ENCODE results near the gene SMYD4.
"Not testable (repeated sequence)": the region's sequence is repeated elsewhere in the genome, so short reads cannot be mapped to it uniquely, and the experiment has no call there.

Gene SMYD4

DNA sequence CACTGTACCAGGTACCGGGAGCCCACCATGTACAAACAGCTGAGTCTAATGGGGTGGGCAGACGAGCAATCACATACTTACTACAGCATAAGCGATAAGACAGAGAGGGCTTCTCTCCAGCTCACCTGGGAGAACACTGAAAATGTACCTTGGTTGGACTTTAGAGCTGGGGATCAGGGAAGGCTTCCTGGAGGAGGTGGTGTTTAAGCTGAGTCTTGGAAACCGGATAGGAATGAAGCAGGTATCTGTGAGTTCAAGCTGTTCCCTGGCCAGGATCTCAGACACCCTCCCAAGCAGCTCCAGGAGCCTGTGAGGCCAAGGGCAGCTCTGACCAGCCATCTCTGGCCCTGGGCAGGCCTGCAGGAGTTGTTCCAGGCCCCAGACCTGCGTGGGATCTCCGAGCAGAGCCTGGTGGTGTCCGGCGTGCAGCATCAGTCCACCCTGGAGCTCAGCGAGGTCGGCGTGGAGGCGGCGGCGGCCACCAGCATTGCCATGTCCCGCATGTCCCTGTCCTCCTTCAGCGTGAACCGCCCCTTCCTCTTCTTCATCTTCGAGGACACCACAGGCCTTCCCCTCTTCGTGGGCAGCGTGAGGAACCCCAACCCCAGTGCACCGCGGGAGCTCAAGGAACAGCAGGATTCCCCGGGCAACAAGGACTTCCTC, 75.8 kb downstream of the SMYD4 start:
- DNase-seq: no peak

DNA sequence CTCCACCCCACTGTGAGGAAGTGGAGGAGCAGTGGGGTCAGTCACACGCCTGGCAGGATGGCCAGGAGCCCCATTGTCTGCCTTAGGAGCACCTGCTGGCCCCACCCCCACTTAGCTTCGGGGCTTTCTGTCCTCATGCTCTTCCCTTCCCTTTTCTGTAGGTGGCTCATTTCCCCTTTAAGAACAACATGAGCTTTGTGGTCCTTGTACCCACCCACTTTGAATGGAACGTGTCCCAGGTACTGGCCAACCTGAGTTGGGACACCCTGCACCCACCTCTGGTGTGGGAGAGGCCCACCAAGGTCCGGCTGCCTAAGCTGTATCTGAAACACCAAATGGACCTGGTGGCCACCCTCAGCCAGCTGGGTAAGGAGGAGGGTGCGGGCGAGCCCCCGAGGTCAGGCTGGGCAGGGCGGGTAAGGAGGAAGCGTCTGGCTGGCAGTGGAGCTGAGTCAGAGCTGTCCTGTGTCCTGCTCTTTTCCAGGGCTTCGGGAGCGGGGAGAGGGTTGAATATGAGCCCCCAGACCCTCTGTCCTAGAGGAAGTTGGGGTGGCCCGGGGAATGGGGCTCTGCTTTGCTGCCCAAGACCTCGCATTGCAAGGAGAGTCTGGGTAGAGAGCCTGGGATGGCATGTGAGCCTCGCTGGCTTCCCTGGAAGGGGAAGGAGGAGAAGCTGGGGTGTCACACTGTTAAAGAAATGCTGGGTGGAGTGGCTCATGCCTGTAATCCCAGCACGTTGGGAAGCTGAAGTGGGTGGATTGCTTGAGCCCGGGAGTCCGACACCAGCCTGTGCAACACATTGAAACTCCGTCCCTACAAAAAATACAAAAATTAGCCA, 77.1 kb downstream of the SMYD4 start:
- DNase-seq: no peak

DNA sequence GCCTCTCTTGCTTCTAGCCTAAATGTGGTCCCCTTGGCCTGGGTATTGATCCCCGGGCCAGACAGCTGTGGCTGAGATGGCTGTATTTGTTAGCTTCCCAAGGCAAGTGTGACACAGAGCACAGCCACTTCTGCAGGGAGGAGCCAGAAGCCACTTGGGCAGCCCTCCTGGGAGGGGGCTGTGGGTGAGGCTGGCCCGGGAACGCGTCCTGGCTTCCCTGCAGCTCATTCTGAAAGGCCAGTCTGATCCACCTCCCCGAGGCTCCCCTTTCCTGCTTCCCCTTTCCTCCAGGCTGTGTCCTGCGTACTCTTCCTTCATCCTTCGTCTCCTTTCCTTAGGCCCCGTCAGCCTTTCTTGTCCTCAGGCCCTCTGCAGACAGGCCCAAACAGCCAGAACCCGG, 79.1 kb downstream of the SMYD4 start:
- no peak for DNase-seq

DNA sequence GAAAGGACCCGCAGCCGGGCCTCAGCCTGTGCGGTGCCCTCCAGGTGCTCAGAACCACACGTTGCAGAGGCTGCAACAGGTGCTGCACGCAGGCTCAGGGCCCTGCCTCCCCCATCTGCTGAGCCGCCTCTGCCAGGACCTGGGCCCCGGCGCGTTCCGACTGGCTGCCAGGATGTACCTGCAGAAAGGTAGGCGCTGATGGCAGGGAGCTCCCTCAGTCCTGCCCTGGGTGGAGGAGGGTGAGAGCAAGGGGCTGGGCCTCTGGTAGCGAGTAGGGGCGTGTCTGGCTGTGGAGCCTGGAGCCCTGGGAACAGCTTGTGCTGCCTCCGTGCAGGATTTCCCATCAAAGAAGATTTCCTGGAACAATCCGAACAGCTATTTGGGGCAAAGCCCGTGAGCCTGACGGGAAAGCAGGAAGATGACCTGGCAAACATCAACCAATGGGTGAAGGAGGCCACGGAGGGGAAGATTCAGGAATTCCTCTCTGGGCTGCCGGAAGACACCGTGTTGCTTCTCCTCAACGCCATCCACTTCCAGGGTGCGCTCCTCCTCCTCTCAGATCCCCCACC, 82.6 kb downstream of the SMYD4 start:
- DNase-seq: no peak

DNA sequence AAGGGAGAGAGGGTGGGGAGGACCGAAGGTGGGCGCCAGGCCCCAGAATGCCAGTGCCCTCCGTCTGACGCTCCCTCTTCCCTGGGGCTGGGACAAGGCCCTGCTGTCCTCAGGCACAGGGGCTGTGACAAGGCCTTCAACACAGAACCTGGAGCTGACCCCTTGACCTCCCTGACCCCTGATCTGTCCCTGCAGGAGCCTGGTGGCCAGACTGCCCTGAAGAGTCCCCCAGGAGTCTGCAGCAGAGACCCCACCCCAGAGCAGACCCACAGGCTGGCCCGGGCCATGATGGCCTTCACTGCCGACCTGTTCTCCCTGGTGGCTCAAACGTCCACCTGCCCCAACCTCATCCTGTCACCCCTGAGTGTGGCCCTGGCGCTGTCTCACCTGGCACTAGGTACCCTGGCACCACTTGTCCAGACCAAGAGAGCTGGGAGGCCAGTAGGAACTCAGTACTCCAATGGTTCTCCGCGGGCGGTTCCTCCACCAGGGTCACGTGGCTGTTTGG, 84.1 kb downstream of the SMYD4 start:
- DNase-seq: no peak

DNA sequence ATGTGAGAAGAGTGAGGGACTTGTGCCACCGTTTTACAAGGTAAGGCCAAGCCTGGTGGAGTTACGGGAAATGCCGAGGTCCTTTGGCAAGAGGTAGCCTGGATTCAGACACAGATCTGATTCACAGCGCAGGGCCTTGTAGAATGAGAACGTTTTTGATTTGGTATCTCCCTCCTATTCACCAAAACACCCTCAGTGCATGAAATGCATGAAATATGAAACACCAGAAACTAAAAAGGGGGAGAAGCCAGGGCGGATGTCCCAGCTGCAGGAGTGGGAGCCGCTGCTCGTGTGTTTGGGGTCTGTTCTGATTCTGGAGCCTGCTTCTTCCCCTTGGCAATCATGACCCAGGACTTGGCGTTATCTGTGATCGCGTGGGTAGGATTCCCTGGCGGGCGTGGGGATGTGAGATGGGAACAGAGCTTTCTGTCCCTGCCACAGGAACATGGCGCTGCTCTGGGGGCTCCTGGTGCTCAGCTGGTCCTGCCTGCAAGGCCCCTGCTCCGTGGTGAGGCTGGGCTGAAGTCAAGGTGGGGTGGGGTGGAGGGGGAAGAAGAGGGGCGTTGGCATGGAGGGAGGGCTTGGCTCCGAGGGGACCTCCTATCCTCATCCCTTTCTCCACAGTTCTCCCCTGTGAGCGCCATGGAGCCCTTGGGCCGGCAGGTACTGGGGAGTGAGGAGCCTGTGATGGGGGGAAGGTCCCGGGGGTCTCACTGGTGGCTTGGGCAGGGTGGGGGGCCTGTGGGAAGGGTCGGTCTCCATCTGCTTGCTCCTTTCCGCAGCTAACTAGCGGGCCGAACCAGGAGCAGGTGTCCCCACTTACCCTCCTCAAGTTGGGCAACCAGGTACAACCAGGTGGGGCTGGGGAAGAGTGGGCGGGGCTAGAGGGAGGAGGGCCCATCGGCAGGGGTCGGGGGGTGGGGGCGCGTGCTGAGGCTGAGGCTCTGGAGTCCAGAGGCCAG, 84.9 kb downstream of the SMYD4 start:
- no peak for DNase-seq

DNA sequence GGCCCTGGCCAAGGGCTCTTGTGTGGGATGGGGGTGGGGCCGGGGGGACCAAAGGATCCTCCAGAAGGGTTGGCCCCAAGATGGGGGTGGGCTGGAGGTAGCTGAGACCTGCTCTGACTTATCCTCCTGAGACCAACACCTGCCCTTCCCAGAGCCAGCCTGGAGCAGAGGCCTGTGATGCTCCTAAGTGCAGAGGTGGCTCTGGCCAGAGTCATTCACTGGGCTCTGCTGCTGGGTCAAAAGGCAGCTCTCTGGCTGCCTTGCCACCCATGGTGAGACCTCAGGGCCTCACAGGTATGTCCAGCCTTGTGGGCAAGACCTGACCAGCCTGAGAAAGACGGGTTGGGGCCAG, 86.6 kb downstream of the SMYD4 start:
- DNase-seq: no peak

DNA sequence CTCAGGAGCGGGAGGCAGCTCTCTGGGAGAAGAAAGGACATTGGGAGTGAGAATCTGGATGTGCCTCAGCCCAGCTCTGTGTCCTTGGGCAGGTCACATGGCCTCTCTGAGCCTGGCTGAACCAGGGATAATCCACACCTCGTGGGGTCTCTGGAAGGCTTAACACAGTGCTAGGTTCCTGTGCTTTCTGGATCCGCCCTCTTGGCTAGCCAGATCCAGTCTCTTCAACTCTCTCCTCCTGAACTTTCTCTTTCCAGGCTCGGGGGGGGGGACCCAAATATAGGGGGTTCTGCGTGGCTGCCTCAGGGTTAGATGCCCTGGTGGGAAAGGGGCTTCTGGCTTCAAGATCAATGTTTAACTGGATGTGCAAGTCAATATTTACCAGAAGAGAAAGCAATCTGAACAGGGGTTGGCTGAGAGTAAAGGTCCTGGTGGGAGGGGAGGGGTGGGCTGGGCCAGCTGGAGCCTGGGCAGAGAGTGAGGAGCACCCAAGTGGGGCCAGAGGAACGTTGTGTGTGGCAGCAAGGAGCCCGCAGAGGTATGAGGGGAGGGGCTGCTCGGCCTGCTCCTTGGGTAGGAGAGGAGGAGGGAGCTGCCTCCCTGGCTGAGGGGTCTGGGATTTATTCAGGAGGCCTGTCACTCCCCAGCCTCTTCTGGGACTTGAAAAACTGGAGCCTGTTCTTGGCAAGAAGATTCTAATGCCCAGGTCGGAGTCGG, 87.2 kb downstream of the SMYD4 start, which contains the start of gene SERPINF2:
SERPINF2 (plus strand) TSS at position 501 of the 717 bp plus-strand sequence. CDS start 2,125 bp downstream, outside the sequence.
- DNase-seq: no peak

DNA sequence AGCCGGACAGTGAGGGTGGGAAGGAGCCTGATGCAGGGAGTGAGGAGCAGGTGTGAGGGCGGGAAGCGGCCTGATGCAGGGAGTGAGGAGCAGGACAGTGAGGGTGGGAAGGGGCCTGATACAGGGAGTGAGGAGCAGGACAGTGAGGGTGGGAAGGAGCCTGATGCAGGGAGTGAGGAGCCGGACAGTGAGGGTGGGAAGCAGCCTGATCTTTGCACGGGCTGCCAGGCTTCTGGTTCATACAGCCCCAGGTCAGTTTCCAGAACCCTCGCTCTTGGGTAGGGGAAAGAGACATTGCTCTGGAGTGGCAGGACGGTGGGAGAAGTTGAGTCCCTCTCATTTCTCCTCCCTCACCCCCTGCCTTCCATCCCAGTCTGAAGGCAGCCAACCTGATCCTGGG, 87.8 kb downstream of the SMYD4 start:
- DNase-seq: not testable (repeated sequence)

DNA sequence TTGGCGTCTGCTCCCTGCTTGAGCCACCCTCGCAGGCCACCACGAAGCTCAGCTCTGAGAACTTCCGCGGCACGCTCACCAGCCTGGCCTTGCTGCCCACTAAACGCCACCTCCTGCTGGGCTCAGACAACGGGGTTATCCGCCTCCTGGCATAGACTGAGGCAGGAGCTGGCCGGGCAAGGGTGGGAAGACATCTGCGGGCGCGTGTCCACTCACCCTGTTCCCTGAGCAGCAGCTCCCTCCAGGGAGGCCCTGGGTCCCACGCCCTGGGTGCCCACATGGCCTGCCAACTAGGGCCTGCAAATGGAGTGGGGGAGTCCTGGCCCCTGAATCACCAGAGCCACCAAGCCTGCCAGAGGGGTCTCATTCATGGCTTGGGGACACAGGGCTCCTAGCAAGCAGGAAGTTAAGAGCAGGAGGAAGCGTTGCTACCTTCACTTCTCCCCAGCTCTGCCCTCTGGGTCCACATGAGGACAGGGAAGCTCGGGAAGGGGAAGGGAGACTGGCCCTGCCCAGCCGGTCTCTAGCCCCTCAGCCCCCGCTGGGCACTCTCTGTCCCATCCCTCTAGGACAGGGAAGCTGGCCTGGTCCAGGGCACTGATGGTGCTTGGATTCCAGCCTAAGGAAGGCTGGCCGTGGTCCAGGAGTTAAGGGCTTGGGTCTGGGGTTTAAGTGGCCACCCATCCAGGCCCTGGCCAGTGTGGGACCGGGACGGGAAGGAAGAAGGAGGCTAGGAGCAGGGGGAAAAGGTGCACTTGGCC, 92.0 kb downstream of the SMYD4 start:
- DNase-seq: no peak

DNA sequence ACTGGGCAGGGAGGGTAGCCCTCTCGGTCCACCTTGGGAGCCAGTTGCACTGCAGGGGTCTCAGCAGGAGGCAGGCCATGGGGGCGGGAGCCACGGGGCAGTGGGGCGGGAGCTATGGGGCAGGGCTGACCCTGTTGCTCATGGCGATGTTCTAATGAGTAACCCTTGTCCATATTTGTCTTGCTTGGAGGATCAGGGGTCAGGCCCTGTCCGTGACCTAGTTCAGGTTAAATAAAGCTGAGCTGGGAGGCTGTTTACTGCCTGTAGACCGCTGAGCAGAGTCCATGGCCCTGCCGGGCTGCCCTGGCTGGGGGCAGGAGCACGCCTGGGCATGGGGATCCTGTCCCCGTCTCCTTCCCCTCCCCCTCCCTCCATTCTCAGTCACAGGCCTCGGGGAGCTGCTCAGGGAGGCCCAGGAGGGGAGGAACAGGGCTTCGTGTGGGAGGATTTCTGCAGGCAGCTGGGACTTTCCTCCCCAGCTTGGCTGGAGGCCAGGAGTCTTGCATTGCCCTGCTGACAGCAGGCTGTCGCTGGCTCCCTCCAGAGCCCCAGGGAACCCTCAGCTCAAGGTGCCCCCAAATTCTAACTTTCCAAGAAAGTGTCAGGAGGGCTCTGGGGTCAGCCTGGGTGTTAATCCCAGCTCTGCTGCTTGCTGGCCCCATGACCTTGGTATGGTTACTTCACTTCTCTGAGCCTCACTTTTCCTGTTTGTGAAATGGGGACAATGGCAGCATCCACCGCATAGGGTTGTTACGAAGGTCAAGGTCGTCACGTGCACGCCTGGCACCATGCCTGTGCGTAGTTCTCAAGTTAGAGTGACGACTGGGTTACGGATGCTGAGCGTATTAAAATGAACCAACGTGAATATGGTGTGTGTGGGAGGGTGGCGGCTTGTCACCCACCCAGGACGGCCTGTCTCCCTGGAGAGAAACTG, 93.1 kb downstream of the SMYD4 start:
- DNase-seq: no peak

DNA sequence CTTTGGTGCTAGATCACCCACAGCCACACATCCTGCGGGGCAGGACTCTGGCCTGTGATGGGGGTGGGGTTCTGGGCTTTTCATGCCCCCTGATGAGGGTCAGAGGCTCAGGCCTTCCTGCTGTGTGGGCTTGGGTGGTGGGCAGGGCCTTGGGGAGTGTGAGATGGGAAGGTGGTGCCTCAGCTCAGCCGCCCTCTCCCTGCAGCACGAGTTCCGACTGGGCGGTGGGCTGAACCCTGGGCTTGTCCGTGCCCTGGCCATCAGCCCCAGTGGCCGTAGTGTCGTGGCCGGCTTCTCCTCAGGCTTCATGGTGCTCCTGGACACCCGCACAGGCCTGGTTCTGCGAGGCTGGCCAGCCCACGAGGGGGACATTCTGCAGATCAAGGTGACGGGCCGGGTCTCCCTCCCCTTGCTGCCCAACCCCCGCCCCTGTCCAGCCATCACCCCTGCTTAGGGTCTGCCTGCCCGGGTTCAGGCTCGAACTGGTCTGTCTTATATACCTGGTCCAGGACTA, 93.8 kb downstream of the SMYD4 start:
- DNase-seq: no peak

DNA sequence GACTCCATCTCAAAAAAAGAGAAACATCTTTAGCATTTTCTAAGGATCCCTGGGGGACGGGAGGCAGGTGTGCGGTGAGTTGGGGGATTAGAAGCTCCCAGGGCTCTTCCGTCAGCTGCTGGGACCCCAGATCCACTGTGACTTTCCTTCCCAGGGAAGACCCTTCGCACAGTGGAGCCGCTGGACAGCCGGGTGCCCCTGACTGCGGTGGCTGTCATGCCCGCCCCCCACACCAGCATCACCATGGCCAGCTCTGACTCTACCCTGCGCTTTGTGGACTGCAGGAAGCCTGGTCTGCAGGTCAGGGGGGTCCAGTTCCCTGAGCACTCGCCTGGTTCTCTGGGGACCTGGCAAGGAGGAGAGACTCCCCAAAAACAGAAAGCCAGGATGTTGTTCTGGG, 94.3 kb downstream of the SMYD4 start:
- no peak for DNase-seq

DNA sequence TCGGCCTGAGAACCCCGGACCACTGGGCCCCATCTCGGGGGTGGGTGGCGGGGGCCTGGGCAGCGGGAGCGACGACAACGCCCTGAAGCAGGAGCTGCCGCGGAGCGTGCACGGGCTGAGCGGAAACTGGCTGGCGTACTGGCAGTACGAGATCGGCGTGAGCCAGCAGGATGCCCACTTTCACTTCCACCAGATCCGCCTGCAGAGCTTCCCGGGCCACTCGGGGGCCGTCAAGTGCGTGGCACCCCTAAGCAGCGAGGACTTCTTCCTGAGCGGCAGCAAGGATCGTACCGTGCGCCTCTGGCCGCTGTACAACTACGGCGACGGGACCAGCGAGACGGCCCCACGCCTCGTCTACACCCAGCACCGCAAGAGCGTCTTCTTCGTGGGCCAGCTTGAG, 95.9 kb downstream of the SMYD4 start:
- no peak for DNase-seq

DNA sequence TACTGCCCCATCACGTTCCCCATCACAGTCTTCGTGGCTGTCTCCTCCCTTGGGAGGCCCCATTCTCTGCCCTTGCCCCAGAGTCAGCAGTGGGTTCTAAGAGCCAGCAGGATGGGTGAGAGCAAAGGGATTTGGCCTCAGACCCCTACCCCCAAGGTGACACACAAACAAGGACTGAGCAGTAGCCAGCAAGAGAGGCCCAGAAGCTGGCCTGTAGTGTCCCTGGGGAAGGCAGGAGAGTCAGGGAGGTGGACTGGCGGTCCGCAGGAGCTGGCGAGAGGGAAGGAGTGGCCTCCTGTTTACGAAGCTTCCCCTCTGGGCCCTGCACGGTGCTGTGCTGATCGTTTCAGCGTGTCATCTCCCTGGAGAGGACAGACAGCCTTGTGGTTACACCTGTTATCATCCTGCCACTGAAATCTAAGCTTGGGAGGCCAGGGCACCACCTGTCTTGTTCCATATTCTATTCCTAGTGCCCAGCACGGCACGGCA, 96.8 kb downstream of the SMYD4 start:
- DNase-seq: no peak

DNA sequence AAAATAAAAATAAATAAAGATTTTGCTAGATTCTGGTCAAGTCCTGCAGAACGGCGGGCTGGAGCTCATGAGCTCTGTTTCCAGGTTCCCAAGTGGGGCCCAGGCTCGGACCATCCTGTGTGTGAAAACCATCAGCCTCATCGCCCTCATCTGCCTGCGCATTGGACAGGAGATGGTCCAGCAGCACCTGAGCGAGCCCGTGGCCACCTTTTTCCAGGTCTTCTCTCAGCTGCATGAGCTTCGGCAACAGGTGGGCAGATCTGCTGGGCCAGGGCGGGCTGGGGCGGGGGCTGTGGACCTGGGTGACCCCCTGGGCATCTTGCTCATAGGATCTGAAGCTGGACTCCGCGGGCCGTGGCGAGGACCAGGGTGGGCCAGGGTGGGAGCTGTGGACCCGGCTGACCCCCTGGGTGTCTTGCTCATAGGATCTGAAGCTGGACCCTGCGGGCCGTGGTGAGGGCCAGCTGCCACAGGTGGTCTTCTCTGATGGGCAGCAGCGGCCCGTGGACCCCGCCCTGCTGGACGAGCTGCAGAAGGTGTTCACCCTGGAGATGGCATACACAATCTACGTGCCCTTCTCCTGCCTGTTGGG, 97.4 kb downstream of the SMYD4 start:
- DNase-seq: no peak

DNA sequence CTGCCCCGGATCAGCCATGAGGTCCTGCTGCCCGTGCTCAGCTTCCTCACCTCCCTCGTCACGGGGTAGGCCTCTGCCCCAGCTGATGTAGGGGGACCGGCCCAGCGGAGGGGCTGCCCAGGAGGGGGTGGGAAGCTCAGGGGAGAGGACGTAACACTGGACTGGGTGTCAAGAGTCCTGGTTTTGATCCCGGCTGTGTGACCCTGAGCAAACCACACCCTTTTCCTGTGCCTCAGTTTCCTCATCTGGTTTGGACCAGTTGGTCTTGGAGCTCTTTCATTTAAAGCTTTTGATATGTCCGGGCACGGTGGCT, 98.6 kb downstream of the SMYD4 start:
- DNase-seq: no peak

DNA sequence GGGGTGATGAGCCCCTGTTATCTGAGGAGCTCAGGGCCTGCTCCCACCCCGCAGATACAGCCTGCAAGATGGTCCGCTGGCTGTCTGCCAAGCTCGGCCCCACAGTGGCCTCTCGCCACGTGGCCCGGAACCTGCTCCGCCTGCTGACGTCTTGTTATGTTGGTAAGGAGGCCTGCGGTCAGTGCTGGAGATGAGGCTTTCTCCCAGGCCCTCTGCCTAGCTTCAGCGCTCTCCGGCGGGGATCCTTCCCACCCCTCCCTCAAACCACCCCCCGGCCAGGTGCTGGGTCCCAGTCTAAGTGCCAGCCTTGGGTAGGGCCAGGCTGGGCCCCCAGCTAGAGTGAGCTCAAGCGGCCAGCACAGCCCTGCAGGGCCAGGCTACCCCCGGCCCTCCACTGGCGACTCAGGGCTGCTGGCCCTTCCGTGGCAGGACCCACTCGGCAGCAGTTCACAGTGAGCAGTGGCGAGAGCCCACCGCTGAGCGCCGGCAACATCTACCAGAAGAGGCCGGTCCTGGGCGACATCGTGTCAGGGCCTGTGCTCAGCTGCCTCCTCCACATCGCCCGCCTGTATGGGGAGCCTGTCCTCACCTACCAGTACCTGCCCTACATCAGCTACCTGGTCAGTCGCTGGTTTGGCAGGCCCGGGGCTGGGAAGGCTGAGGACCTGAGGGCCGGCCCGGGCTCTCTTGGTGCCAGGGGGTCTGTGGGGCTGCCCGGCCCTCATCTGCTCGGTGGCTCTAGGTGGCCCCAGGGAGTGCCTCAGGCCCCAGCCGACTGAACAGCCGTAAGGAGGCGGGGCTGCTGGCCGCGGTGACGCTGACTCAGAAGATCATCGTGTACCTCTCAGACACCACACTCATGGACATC, 99.1 kb downstream of the SMYD4 start:
- no peak for DNase-seq

DNA sequence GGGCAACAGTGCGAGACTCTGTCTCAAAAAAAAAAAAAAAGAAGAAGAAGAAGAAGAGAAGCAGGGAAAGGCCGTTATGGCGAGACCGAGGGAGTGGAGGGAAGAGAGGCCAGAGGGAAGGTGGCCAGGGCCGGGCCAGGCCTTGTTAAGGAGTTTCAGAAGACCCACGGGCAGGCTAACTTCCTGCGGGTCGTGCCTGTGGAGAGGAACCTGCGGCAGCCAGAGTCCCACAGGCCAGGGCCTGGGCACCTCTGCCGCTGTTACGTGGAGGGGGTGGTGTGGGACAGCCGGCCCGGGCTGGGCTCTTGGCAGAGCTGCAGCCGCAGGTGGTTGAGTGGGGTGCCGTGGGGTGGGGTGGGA, 99.8 kb downstream of the SMYD4 start:
- no peak for DNase-seq
